ENCODE results near the gene RAD23A.
"Not testable (repeated sequence)": the region's sequence is repeated elsewhere in the genome, so short reads cannot be mapped to it uniquely, and the experiment has no call there.

Gene RAD23A

GRCh38 chr19:12955575-12955974 is 9.9 kb downstream of the RAD23A start:
- DNase-seq (ENCODE audit: low read depth) = not testable (repeated sequence)

GRCh38 chr19:12955996-12956395 is 10.3 kb downstream of the RAD23A start:
- DNase-seq (ENCODE audit: low read depth) = no peak

- DNase-seq (ENCODE audit: low read depth) = peak; percentile 80
These were observed 11.1 kb downstream of the RAD23A start, which contains the start of gene GADD45GIP1 for GRCh38 chr19:12956446-12957388. Gene GADD45GIP1 (minus strand): TSS chr19:12957223. CDS start chr19:12957212, 11 bp downstream.

GRCh38 chr19:12957389-12957952 is 11.8 kb downstream of the RAD23A start:
- not testable (repeated sequence) for DNase-seq (ENCODE audit: low read depth)

GRCh38 chr19:12959481-12959880 is 13.8 kb downstream of the RAD23A start:
- no peak for DNase-seq (ENCODE audit: low read depth)

- DNase-seq (ENCODE audit: low read depth) = peak; percentile 74
These were observed 19.6 kb downstream of the RAD23A start for GRCh38 chr19:12965017-12965811.

GRCh38 chr19:12965812-12966135 is 20.1 kb downstream of the RAD23A start:
- DNase-seq (ENCODE audit: low read depth) = no peak

GRCh38 chr19:12967907-12968306 is 22.2 kb downstream of the RAD23A start:
- DNase-seq (ENCODE audit: low read depth) = no peak

- DNase-seq (ENCODE audit: low read depth) = peak; percentile 21
These were observed 23.8 kb downstream of the RAD23A start, which contains the start of gene DAND5 for GRCh38 chr19:12969292-12969988. Gene DAND5 (plus strand): TSS chr19:12969576. CDS start chr19:12969661, 85 bp downstream.

GRCh38 chr19:12970070-12970820 is 24.6 kb downstream of the RAD23A start:
- no peak for DNase-seq (ENCODE audit: low read depth)

- no peak for DNase-seq (ENCODE audit: low read depth)
These were observed 27.6 kb downstream of the RAD23A start for GRCh38 chr19:12973236-12973635.

- DNase-seq (ENCODE audit: low read depth) = no peak
These were observed 28.9 kb downstream of the RAD23A start for GRCh38 chr19:12974301-12975220.

GRCh38 chr19:12975221-12975741 is 29.6 kb downstream of the RAD23A start:
- no peak for DNase-seq (ENCODE audit: low read depth)

- not testable (repeated sequence) for DNase-seq (ENCODE audit: low read depth)
These were observed 30.4 kb downstream of the RAD23A start for GRCh38 chr19:12976109-12976508.

- no peak for DNase-seq (ENCODE audit: low read depth)
These were observed 34.3 kb downstream of the RAD23A start for GRCh38 chr19:12979974-12980373.

- DNase-seq (ENCODE audit: low read depth) = no peak
These were observed 37.0 kb downstream of the RAD23A start for GRCh38 chr19:12982648-12983047.

GRCh38 chr19:12983091-12983490 is 37.4 kb downstream of the RAD23A start:
- DNase-seq (ENCODE audit: low read depth) = no peak

GRCh38 chr19:12983542-12984142 is 38.0 kb downstream of the RAD23A start:
- peak; percentile 73 for DNase-seq (ENCODE audit: low read depth)

- DNase-seq (ENCODE audit: low read depth) = no peak
These were observed 38.5 kb downstream of the RAD23A start for GRCh38 chr19:12984143-12984627.
